HG03439 (cell line): ENCODE data around the gene SMPX.

Experiments used
- ATAC-seq: cut with Tn5 transposase; IDR thresholded peaks from one replicate; pipeline ENCODE4 v1.9.1; 2021; ENCODE audit warnings: mild to moderate bottlenecking, moderate library complexity; ENCODE audit not compliant: unreplicated experiment

Gene SMPX

DNA sequence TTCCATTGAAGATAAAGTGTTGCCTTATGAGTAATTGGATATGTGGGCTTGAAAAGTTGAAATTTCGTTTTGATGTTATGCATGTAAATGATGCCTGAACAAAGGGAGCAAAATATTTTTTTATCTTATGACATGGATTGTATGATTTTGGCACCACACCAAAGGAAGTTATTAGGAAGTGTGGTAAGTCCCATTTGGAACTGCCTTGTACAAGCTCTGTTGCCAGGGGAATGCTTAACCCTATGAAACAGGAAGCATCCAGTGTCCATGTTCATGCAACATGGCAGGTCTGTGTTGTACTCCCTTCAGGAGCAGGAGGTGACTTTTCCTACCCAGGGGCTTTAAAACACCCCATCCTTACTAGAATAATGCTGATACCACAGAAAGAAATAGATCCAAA, 13.2 kb downstream of the SMPX start:
- no peak for ATAC-seq

DNA sequence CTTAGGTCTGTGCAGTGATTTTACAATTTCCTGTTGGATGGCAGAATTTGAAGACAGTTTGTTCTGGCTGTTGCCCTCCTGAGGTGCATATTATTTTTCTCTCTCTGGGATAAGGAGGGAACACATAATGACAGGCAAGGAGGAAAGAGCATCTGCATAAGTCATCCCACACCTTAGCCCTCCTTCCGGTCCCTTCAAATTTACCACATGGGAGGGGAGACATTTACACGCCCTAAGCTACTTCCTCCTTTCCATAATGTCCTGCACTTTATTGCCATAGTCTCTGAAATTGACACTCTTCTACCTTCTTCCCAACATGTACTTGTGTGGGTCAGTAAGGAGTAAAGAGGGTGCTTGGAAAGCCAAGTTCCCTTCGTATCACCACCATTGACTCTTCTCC, 13.9 kb downstream of the SMPX start:
- ATAC-seq: no peak

- ATAC-seq: no peak
Measured at GRCh38 chrX:21741869-21742701, 15.8 kb downstream of the SMPX start.

- ATAC-seq: no peak
Measured at GRCh38 chrX:21741364-21741763, 16.6 kb downstream of the SMPX start.

GRCh38 chrX:21740329-21741274, 17.3 kb downstream of the SMPX start:
- ATAC-seq: no peak

DNA sequence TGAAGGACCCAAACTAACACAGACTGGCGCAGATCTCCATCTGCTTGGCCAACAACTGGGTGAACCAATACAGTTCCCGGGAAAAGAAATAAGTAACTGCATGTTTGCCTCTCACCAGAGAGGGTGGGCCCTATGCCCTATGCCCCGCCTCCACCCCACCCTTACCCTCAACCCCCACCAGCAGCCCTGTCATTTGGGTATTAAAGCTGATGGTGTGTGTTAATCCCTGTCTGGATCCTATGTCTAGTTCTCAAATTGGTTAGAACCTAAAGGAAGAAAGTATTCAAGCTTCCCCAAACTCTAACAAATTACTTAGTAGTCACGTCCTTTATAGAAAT, 19.0 kb downstream of the SMPX start:
- ATAC-seq: no peak

DNA sequence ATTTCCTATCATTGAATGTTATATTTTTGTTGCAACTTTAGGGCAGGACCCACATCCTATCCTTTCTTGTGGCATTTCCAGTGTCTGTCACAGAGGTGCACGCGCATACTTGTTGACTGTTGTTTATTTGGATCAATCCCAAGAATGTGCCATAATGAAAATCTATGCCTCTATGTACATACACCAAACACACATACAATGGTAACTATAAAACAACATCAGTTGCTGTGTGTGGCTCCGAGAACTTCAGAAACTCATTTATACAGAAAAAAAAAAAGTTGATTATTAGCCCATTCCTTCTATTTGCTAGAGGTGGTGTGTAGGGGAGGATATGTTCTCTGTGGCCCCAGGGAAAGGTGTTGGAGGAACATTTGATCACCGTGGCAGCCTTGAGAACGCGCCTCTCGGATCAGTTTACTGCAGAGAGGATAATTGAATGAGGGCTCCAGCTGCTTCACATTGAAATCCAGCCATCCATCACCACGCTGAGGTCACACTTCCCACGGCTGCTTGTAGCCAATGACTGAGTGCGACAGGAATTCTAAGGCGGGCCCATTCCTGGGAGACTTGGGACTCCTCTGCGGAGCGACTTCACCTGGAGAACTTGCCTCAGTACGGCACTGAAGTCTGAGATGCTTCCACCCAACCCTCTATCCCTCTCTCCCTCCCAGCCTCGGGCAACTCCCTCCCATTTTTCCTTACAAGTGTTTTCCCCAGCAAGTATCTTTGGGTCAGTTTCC, 19.5 kb downstream of the SMPX start:
- no peak for ATAC-seq

GRCh38 chrX:21735768-21736127, 22.2 kb downstream of the SMPX start:
- no peak for ATAC-seq

DNA sequence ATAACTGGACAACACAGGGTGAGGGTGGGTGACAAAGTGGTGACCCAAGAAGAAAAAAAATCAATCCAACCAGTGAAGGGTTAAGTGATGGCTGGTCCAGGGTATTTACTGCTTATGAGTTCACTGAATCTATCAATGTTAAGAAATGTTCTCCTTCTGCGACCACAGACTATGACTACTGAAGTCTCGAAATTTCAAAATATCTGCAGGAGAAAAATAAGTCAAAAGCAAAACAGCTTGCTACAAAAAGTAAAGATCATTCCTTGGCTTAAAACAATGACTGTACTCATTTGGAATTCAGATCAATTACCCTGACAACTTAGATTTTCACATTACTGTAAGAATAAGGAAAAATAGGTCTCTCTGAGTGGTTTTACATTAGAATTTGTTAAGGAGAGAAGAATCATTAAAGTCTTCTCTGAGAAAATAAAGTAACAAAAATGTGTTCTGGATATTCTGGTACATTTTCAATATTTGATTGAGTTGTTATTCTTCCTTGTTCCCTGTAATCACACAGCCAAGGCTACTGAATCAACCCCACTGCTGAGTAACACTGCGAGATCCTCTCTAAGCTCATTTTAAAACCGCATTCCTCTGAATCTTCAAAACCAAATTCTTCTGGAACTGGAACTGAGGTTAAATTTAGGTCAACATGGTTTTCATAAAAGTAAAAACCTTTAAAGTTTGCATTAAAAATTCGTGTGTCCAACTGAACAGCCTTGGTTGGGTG, 22.7 kb downstream of the SMPX start:
- no peak for ATAC-seq

DNA sequence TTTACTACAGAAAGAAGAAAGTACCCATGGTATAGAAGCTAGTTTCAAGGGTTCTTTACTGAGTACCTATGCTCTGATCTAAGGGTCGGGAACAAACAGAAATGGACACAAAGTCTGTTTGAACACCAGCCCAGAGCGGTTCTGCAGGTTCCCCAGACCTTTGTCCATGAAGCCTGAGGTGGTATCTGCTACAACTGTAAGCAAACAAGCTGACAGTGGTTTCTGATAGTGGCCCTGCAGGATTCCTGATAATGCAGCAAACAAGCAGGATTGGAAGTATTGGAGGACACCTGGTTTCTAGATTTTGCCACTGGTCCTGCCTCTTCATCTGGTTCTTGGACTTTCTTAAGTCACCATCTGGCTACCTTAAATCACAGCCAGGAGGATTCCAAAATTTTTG, 23.7 kb downstream of the SMPX start:
- ATAC-seq: no peak

- ATAC-seq: no peak
Measured at GRCh38 chrX:21733705-21734104, 24.2 kb downstream of the SMPX start.

DNA sequence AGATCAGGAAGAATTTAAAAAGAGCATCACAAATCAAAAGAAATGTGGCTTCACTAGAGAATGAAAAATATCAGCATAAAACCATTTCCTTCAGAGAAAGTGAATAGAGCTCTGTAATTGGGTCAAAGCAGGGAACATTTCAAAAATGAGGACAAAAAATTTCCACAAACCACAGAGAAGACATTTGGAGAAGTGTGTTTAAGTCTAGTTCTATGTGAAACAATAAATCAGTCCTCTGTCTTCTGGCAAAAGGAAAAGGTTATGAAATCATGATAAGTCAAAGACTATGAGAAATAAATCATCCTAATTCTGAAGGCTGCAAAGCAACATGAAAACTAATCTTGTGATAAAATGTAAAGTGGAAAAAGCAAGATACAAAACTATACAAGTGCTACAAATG, 27.9 kb downstream of the SMPX start:
- ATAC-seq: no peak

DNA sequence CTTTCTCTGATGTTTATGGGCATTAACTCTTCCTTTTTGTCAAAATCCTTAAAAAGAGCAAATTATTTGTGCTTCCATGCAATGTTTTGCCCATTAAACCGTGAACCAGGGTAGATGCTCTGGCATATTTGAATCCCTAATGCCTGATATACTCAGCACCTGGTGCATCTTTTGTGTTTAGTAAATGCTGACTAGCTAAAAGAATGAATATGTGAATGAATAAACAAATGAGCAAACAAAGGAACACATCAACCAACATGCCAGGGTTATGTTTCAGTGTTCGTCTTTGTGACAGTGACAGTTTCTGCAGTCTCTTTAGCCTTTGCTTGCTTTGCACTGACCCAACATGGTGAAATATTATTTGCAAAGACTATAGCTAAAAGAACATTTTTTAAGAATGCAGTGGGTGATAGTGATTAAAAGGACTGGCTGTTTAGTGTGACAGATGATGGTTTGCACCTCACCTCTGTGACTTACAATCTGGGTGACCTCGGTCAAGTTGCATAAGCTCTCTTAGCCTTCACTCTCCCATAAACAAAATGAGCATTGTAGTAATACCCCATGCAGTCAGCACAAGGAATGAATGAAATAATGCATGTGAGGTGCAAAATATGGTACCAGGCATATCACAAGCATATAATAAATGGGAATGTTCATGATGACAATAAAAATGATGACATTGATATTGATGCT, 29.5 kb downstream of the SMPX start:
- no peak for ATAC-seq

GRCh38 chrX:21725916-21726315, 32.0 kb downstream of the SMPX start:
- ATAC-seq: no peak

GRCh38 chrX:21725496-21725895, 32.4 kb downstream of the SMPX start:
- no peak for ATAC-seq

GRCh38 chrX:21723814-21724213, 34.1 kb downstream of the SMPX start:
- ATAC-seq: no peak

DNA sequence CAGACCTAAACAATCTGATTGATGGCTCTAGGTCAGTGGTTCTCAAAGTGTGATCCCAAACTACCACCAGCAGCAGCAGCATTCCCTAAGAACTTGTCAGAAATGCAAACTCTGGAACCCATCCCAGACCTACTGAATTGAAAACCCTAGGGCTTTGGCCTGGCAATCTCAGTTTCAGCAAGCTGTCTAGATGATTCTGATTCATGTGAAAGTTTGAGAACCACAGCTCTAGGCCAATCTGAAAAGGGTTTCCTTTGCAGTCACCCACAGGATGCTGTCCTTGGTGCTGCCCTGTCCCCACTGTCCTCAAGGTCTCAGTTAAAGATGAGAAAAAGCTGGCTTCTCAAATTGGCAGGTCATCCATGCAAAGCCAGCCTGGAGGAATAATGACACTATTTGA, 34.8 kb downstream of the SMPX start:
- ATAC-seq: no peak

GRCh38 chrX:21721195-21721594, 36.7 kb downstream of the SMPX start:
- no peak for ATAC-seq

GRCh38 chrX:21718575-21718974, 39.3 kb downstream of the SMPX start:
- ATAC-seq: no peak

- ATAC-seq: no peak
Measured at GRCh38 chrX:21717802-21718201, 40.1 kb downstream of the SMPX start.
